GM11168 (cell line): ENCODE measurements around the gene TBC1D1.

Experiments
- in situ Hi-C: fragments of 300-500 bp; cut with MboI; formaldehyde crosslinking; loops from one replicate; pipeline ENCODE4 v1.12.0; 2022; ENCODE audit warnings: low sequenced_read_pairs; ENCODE audit not compliant: unreplicated experiment

TBC1D1 gene

DNA sequence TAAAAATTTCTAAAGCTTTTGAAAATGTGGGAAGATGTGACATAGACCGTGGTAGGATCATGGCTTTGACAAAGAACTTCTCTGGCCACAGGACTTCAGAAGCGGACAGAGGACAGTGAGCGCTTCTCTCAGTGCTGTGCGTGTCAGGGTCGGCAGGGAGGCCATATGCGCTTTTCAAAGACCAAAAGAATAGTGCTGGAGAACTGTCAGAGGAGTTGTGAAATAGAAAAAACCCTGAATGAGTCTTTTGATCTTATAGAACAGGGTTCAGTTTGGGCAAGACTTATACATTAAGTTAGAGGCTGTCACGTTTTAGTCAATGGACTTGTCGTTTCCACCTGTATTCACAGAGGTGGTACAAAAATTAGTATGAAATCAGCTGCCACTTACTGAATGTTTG is 146.7 kb downstream of the TBC1D1 start:
- in situ Hi-C loops: no loop called here

DNA sequence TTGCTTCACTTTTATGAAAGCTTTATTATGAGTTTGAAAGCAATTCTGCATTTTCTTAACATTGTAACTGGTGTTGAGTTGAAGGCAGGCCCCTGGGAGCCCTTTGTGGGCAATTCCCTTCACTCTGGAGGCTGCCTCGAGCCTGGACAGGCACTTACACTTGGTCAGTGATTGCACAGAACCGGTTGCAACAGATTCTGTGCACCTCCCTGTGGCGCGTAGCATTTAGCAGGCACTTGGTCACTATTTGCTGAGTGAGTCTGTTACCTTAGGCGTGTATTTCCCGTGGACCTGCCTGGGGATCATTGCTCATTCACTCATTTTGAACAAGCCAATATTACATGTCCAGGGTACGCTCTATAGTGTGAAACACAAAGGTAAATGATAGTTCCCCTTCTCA is 149.7 kb downstream of the TBC1D1 start:
- in situ Hi-C loops: no loop called here

DNA sequence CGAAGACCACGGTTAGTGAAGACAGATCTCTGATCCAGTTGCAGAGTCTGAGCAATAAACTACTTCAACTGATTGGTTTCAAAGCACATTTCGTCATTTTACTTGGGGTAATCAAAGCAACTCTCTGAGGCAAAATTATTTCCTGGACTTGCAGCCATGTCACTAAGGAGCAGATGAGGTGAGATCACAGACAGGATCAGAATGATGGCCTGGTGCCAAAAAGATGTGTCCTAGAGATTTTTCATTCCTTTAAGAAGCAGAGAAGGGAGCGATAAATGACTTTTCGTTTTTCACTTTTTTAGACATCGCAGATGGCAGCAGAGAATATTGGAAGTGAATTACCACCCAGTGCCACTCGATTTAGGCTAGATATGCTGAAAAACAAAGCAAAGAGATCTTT is 153.2 kb downstream of the TBC1D1 start:
- in situ Hi-C loops: no loop called here

DNA sequence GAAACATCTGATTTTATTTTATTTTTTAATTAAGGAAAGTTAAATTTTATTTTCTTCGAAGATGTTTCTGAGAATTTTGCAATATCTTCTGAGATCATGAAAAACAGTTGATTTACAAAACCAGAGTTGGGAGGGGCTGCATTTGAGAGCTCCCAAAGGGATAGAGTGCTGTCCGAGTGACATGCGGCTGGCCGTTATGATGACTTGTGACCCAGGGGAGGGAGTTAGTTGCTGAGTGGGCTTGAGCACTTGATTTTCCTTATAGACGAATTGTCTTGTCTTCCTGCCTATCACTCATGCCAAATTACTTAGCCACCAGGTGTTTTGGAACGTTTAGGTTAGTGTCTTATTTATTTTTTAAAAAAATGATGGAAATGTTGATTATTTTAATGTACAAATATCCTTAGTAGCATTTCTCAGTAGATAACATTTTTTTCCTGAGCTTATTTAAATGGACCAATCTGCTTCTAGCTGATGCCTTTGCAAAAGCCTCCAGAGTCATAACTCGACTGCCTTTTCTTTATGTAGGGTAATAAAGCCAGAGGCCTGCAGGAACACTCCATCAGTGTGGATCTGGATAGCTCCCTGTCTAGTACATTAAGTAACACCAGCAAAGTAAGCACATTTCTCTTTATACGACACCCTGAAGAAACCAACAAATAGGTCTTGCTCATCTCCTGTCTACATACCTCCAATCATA is 154.6 kb downstream of the TBC1D1 start:
- in situ Hi-C loops: no loop called here

DNA sequence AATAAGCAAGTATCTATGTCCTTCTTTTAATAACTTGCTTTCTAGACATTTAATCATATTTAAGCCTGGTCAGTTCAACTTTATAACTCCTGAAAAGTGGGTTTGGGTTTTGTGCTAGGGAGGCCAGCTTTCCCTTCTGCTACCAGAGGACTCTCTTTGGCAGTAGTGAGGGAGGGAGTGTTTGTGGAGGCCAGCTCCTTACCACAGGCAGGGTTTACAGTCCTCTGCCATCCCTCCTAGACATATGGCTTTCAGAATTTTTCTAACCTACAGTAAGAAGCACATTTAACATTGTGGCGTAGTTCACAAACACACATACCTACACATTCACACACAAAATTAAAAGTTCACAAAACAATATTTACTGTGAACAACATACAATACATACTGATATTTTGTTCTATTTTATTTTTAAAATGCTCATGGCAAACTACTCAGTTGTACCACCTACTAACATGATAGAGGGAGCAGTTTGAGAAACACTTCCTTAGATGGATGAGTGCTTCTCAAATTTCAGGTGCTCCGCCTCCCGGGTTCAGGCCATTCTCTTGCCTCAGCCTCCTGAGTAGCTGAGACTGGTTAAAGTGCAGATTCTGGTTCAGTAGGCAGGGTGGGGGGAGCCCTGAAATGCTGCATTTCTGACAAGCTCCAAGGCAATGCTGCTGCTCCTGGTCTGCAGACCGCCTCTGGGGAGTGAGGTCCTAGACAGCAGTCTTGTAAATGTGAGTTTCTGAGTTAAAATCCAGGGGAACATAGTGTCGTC is 156.0 kb downstream of the TBC1D1 start:
- in situ Hi-C loops: no loop called here

DNA sequence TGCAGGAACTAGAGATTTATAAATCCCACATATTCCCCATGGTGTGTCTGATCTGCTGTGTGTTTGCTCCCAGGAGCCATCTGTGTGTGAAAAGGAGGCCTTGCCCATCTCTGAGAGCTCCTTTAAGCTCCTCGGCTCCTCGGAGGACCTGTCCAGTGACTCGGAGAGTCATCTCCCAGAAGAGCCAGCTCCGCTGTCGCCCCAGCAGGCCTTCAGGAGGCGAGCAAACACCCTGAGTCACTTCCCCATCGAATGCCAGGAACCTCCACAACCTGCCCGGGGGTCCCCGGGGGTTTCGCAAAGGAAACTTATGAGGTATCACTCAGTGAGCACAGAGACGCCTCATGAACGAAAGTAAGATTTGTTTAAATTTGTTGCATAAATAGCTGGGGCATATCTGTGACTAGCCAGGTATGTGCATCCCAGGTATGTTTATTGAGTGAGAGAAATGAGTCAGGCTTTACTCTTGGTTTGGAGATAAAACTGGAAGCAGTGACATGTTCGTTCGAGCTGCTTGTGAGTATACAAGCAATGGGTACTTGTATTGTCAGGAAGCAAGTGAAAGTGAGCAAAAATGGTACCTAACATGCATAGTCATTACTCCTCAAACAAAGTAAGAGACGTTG is 158.8 kb downstream of the TBC1D1 start:
- in situ Hi-C loops: no loop called here

DNA sequence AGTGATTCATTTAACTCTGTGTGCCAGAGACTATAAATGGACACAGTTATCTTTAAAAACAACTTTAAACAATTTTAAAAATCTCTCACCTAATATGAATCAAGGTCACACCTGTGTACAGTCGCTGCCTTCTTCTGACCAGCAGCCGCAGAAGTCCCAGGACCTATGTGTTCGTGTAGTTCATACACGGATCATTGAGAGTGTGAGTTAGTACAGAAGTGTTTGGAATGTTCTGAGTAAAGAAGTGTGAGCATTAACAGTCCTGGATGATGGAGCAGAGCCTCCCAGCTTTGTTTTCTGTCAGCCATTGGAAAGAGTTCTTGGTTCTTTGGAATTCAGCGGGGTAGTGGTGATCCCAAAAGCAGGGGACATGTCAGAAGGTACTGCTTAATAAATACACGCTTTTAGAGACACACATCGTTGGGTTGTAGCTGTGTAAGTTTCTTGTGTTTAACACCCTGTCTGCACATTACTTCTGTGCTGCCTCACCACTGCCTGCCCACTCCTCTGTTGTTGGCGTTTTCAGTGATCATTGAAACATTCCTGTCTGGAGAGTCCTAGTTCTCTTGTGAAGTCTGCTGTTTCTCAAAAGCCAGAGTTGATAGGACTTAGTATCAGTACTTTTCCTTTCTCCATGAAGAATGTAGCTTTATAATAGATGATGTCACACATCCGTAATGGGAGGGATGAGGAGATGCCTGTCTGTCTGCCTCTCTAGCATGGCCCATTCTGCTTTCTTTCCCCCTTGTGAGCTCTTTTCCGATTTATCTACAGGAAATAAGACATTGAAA is 159.9 kb downstream of the TBC1D1 start:
- in situ Hi-C loops: no loop called here

DNA sequence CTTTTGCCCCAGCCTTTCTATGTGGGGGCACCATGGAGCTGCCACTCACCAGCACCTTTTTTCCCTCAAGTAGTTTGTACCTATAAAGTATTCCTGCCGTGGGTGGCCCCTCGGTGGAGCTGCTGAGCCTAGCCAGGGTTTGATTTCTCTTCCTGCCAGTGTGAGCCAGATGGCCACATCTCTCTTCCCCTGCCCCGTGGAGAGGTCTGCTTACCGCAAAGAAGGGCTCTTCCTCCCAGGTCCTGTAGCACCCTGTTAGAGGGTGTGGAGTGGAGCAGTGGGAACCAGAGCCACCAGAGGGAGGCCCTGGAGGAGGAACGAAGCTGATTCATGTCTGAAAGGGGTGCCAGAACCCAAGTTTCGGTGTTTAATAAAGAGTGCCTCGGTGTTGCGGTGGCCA is 164.7 kb downstream of the TBC1D1 start:
- in situ Hi-C loops: loop anchor here (5.0 kb wide), 1 partner anchor 617 kb away; no protein-coding TSS in a partner anchor

DNA sequence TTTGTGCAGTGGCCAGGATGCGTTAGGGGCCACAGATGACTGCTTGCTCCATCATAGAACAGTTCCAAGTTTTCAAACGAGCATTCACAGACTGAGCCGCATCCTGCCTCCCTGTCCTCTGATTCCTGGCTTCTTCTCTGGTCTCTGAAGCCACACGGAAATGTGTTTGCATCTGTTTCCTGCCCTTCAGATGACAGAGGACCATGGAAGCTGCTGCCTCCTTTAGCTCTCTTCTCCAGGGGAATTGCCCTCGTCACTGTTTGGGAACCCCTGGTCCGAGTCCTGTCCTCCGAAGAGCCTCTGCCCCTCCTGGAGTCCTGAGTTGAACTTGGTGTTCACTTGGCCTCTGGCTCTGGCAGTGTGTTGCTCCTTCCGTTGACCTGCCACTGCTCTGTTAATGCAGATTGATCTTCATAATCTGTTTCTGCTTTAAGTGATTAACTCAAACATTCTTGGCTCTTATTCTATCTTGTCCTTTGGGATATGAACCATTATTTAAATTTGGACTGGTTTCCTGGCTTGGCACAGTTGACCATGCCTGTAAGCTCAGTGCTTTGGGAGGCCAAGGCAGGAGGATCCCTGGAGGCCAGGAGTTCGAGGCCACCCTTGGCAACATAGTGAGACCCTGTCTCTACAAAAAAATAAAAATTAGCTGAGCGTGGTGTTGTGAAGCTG is 165.3 kb downstream of the TBC1D1 start:
- in situ Hi-C loops: loop anchor here (5.0 kb wide), 1 partner anchor 616 kb away; no protein-coding TSS in a partner anchor

DNA sequence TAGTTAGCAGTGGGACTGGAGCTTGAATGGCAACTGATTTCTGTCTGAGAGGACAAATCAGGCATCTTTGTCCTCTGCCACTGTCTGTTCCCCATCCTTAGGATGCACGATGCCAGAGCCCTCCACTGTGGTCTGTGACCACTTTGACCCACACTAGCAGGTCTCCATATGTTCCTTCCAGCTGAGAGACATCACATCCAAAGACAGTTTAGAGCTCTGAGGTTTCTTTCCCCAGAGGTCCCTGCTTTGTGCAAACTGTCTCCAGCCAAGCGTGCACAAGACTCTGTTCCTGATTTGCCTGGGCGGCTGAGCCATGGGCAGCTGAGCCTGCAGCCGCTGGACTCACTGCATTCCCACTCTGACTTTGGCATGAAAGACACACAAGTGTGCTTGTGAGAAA is 167.3 kb downstream of the TBC1D1 start:
- in situ Hi-C loops: loop anchor here (5.0 kb wide), 1 partner anchor 614 kb away; no protein-coding TSS in a partner anchor

DNA sequence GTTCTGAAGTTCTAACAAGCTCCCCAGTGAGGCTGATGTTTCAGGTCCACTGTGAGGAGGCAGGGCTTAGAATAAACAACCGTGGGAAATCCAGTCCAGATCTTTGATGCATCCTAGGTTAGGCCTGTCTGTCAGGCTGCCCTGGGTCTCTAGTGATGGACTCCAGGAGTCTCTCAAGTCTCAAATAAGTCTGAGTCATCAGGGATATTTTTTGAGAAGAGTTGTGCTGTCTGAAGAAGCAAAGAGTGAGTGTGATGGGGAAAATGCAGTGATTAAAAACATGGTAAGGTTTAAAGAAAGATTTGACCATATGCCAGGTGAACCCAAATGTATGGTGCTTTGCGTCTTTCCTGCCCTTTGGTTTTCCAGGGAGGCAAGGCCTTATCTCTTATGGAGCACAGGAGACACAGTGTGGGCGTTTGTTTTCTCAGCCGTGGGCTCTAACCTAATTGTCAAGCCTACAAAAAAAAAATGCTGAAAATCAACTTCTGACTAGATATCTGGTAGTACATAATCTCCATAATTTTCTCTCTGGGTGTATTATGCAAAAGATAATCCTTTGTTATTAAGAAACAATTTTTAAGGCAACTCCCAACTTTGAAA is 170.0 kb downstream of the TBC1D1 start:
- in situ Hi-C loops: no loop called here

DNA sequence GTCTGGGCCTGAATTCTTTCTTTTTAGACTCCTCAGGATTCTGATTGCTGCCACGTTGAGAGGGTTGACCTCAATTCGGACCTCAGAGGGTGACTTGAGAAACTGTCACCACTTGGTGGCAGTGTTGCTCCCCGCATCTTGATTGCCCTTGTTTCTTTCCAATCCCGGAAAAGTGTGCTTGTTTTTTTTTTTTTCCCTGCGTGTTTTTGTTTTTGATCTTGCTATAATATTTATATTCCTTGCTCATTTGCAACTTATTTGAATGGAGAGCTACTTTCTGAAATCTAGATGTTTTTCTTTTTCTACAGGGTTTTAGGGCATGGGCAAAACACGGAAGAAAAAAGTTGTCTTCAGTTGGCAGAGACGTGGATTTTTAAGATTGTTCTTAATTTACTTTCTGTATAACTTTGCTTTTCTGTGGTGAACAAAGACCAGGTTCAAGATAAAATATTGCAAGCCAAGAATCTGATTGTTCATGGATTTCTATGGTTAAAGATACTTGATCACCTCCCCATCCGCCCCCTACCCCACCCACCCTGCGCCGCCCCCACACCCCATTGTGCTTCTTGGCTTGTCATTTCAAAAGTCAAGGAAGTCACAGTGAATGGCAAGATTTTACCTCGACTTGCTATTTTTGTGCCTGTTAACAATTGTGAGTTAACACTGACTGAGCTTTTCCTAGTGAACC is 171.3 kb downstream of the TBC1D1 start:
- in situ Hi-C loops: no loop called here

DNA sequence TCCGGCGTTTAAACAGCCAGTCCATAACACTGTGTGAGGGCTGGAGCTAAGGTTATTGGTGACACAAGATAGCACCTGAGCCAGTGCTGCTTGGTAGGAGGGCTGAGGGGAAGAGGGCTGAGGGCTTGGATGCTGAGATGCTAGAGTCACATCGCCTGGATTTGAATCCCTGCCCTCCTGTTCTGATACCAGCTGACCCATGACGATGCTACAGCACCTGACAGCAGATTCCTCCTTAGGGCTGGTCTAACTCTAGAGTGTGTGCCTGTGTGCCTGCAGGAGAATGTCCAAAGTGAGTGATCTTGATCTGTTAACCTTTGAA is 171.9 kb downstream of the TBC1D1 start:
- in situ Hi-C loops: no loop called here

DNA sequence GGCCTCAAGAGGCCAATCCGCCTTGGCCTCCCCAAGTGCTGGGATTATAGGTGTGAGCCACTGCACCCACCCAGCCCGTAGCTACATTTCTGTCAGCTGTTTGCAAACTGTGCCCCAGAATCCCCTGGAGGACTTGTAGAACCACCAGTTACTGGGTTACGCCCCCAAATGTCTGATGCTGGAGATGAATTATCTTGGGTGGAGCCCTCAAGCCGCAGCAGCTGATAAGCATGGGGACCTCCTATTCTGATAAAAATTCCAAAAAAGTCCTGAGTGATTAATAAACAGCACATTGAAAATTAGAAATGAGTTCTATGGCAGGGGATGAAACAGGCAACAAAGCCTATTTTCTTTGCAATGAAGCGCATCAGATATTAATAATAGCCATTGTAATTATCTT is 174.3 kb downstream of the TBC1D1 start:
- in situ Hi-C loops: loop anchor here (5.0 kb wide), 1 partner anchor 252 kb away; no protein-coding TSS in a partner anchor

DNA sequence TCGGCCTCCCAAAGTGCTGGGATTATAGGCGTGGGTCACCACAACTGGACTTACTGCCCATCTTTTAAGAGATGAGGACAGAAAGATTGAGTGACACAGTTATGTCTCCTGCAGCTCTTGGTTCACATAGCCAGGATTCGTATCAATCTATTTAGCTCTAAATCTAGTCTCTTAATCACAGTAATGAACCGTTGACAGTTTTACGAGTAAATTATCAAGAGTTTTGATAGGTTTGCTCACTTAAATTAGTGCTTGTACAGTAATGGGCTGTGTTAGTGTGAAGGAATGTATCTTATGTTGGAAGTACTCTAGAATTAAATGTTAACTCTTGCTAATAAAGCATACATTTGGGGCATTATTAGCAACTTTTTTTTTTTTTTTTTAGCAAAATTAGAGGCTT is 175.0 kb downstream of the TBC1D1 start:
- in situ Hi-C loops: loop anchor here (5.0 kb wide), 1 partner anchor 251 kb away; no protein-coding TSS in a partner anchor

DNA sequence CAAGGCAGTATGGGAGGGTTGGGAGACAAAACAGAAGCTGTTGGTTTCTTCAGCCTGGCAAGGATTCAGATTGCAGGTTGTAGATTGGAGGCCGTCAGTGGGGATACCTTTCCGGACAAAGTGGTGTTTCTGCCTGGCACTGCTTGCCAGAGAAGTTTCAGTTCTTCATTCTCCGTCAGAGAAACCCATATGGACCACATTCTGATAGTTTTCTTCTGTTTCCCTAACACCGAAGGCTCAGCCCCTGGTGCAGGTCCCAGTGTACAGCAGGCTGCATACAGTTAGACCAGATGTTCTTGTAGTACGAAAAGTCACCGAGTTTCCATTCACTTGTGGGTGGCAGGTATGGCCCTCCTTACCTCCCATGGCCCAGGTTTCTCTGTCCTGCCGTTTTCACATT is 176.6 kb downstream of the TBC1D1 start:
- in situ Hi-C loops: loop anchor here (5.0 kb wide), 1 partner anchor 250 kb away; no protein-coding TSS in a partner anchor

DNA sequence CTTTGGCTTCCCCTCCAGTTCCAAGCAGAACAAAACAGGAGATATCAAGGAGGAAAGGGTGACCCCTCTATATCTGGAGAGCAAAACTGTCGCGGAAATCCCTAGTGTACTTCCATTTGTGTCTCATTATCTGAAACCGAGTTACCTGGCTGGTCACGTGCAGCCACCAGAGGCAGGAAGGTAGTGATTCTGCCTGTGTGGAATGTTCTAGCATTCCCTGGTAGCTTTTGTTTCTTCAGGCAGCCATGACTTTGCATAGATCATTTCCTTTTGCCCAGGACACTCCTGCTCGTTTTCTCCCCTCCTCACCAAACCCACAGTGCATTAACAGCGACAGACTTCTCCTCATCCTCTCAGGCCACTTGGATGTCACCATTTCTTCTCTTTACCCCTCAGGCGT is 177.2 kb downstream of the TBC1D1 start:
- in situ Hi-C loops: loop anchor here (5.0 kb wide), 1 partner anchor 249 kb away; no protein-coding TSS in a partner anchor

DNA sequence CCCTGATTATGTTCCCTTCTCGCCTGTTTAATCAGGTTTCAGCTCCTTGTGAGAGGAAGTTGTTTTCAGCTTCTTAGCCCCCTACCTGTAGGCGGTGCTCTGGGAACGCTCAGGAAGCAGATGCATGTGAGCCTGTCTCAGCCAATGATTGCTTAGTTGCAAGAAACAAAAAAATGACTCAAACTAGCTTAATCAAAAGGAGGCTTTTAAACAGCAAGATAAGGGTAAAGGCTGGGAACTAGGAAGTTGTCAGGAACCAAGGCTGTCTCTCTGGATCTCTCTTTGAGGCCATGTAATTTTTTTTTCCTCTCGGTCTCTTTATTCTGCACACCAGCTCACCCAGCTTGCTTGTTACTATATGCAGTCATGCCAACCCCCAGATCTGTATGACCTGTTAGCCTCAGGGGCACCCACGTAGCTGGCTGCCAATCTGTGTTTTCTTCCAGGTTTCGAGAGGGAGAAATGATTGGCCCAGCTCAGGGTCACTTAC is 178.4 kb downstream of the TBC1D1 start:
- in situ Hi-C loops: loop anchor here (5.0 kb wide), 1 partner anchor 248 kb away; no protein-coding TSS in a partner anchor
